H9 (cell line): ENCODE measurements around the gene SLC25A53. TPM values are rescaled to one million over a fixed set of nuclear protein-coding genes. Genes with fewer than 3 reads are reported as not detected.

ENCODE experiments used
- DNase-seq: peaks from one replicate; pipeline ENCODE4 v3.0.0-alpha.2; 2017
- H2AFZ ChIP-seq: one replicate; pipeline ENCODE4 v1.6.1; 2013; ENCODE audit warnings: mild to moderate bottlenecking, low read length, control low read depth, moderate library complexity
- H2AK5ac ChIP-seq: 2 replicates; pipeline ENCODE4 v1.6.1; 2013; ENCODE audit warnings: low read length, control low read depth, mixed read lengths; ENCODE audit not compliant: insufficient read length
- H2BK120ac ChIP-seq: one replicate; pipeline ENCODE4 v1.6.1; 2013; ENCODE audit warnings: low read depth, mild to moderate bottlenecking, low read length, control low read depth, inconsistent platforms; ENCODE audit not compliant: poor library complexity, severe bottlenecking
- H2BK12ac ChIP-seq: 2 replicates; pipeline ENCODE4 v1.6.1; 2013; ENCODE audit warnings: low read length, control low read depth, mixed read lengths, low read depth; ENCODE audit not compliant: insufficient read length
- H2BK15ac ChIP-seq: 2 replicates; pipeline ENCODE4 v1.6.1; 2013; ENCODE audit warnings: low read depth, low read length, control low read depth
- H2BK20ac ChIP-seq: one replicate; pipeline ENCODE4 v1.6.1; 2013; ENCODE audit warnings: low read depth, mild to moderate bottlenecking, low read length, control low read depth, inconsistent platforms; ENCODE audit not compliant: poor library complexity, severe bottlenecking
- H2BK5ac ChIP-seq: 2 replicates; pipeline ENCODE4 v1.6.1; 2013; ENCODE audit warnings: low read length, control low read depth, mixed read lengths; ENCODE audit not compliant: insufficient read length
- H3K14ac ChIP-seq: 2 replicates; pipeline ENCODE4 v1.6.1; 2013; ENCODE audit warnings: low read length, control low read depth; ENCODE audit not compliant: insufficient read depth
- H3K18ac ChIP-seq: 2 replicates; pipeline ENCODE4 v1.6.1; 2013; ENCODE audit warnings: low read depth, mild to moderate bottlenecking, mixed read lengths, low read length, control low read depth; ENCODE audit not compliant: insufficient read length
- H3K23ac ChIP-seq: 2 replicates; pipeline ENCODE4 v1.6.1; 2013; ENCODE audit warnings: low read length, control low read depth, mixed read lengths, low read depth; ENCODE audit not compliant: insufficient read length
- H3K23me2 ChIP-seq: 2 replicates; pipeline ENCODE4 v1.6.1; 2013; ENCODE audit warnings: low read depth, mild to moderate bottlenecking, mixed read lengths, low read length, control low read depth; ENCODE audit not compliant: insufficient read length, poor library complexity, severe bottlenecking
- H3K27ac ChIP-seq: 2 replicates; pipeline ENCODE4 v1.5.1; 2013; ENCODE audit warnings: low read length, control low read depth, mixed read lengths, low read depth; ENCODE audit not compliant: insufficient read length
- H3K27me3 ChIP-seq: 2 replicates; pipeline ENCODE4 v1.6.1; 2013; ENCODE audit warnings: low read length, control low read depth, inconsistent platforms; ENCODE audit not compliant: insufficient read depth
- H3K4ac ChIP-seq: 2 replicates; pipeline ENCODE4 v1.6.1; 2013; ENCODE audit warnings: low read depth, mild to moderate bottlenecking, control low read depth, inconsistent platforms, low read length, moderate library complexity
- H3K4me1 ChIP-seq: 2 replicates; pipeline ENCODE4 v1.6.1; 2013; ENCODE audit warnings: low read length, control low read depth, inconsistent platforms; ENCODE audit not compliant: insufficient read depth
- H3K4me2 ChIP-seq: 2 replicates; pipeline ENCODE4 v1.6.1; 2013; ENCODE audit warnings: low read length, control low read depth, mixed read lengths; ENCODE audit not compliant: insufficient read length, insufficient read depth
- H3K56ac ChIP-seq: 2 replicates; pipeline ENCODE4 v1.6.1; 2013; ENCODE audit warnings: low read depth, mild to moderate bottlenecking, mixed read lengths, low read length, control low read depth; ENCODE audit not compliant: insufficient read length
- H3K79me1 ChIP-seq: 2 replicates; pipeline ENCODE4 v1.6.1; 2013; ENCODE audit warnings: low read depth, mild to moderate bottlenecking, moderate library complexity, low read length, control low read depth, inconsistent platforms; ENCODE audit not compliant: insufficient read depth, poor library complexity, severe bottlenecking
- H3K79me2 ChIP-seq: 2 replicates; pipeline ENCODE4 v1.6.1; 2013; ENCODE audit warnings: low read length, control low read depth, inconsistent platforms; ENCODE audit not compliant: insufficient read depth
- H3K9ac ChIP-seq: 2 replicates; pipeline ENCODE4 v1.6.1; 2013; ENCODE audit warnings: low read length, control low read depth, mixed read lengths; ENCODE audit not compliant: insufficient read length; ENCODE audit errors: extremely low read depth
- H3K9me3 ChIP-seq: one replicate; pipeline ENCODE4 v1.6.1; 2013; ENCODE audit warnings: low read depth, low read length, inconsistent platforms; ENCODE audit not compliant: control insufficient read depth
- H3T11ph ChIP-seq: one replicate; pipeline ENCODE4 v1.6.1; 2013; ENCODE audit warnings: mild to moderate bottlenecking, low read length, control low read depth, inconsistent platforms
- H4K20me1 ChIP-seq: one replicate; pipeline ENCODE4 v1.6.1; 2013; ENCODE audit not compliant: control insufficient read depth, insufficient read length, insufficient read depth
- H4K5ac ChIP-seq: 2 replicates; pipeline ENCODE4 v1.6.1; 2013; ENCODE audit warnings: low read depth, mild to moderate bottlenecking, mixed read lengths, low read length, control low read depth; ENCODE audit not compliant: insufficient read length
- H4K8ac ChIP-seq: replicated peaks from 2 replicates; pipeline ENCODE4 v1.6.1; 2013; ENCODE audit warnings: low read length, control low read depth, mixed read lengths, low read depth; ENCODE audit not compliant: insufficient read length
- H4K91ac ChIP-seq: 2 replicates; pipeline ENCODE4 v1.6.1; 2013; ENCODE audit warnings: low read depth, mild to moderate bottlenecking, moderate library complexity, mixed read lengths, low read length, control low read depth; ENCODE audit not compliant: insufficient read length
- H3K27ac Mint-ChIP-seq, 3 experiments: 2 replicates in 2 of 3; 3 replicates in 1 of 3; pipeline ENCODE4 v1.8.0; 2020 to 2021; ENCODE audit warnings: mixed read lengths in 3 of 3, mild to moderate bottlenecking in 1 of 3, moderate library complexity in 1 of 3
- H3K27me3 Mint-ChIP-seq: 2 replicates; pipeline ENCODE4 v1.8.0; 2021; ENCODE audit warnings: low read depth, mild to moderate bottlenecking, moderate library complexity, mixed read lengths
- H3K36me3 Mint-ChIP-seq, 3 experiments: 2 replicates in 2 of 3; 3 replicates in 1 of 3; pipeline ENCODE4 v1.8.0; 2020 to 2021; ENCODE audit warnings: low read depth in 3 of 3, mixed read lengths in 3 of 3; ENCODE audit not compliant: insufficient read depth in 1 of 3
- H3K4me1 Mint-ChIP-seq, 2 experiments: 2 replicates each; pipeline ENCODE4 v1.8.0; 2020; ENCODE audit warnings: mixed read lengths in 2 of 2
- H3K4me3 Mint-ChIP-seq, 2 experiments: 2 replicates in 1 of 2; 3 replicates in 1 of 2; pipeline ENCODE4 v1.8.0; 2020 to 2021; ENCODE audit warnings: mild to moderate bottlenecking in 2 of 2, mixed read lengths in 2 of 2, moderate library complexity in 1 of 2
- H3K9me3 Mint-ChIP-seq, 2 experiments: 2 replicates in 1 of 2; 3 replicates in 1 of 2; pipeline ENCODE4 v1.8.0; 2020; ENCODE audit warnings: mild to moderate bottlenecking in 2 of 2, mixed read lengths in 2 of 2, moderate library complexity in 1 of 2
- CTCF ChIP-seq: fragments of 200-600 bp; sonication (generic); conservative IDR thresholded peaks from 3 replicates; pipeline ENCODE4 v1.8.0; 2021; ENCODE audit warnings: antibody characterized with exemption, mild to moderate bottlenecking
- WGBS: extraction: QIAGEN DNeasy Blood & Tissue Kit; methylation state at CpG from one replicate; pipeline ENCODE4 v1.1.7; 2013; ENCODE audit warnings: missing lambda C conversion rate, low lambda C conversion rate, mixed read lengths; ENCODE audit not compliant: insufficient read length; ENCODE audit errors: extremely low coverage; 5-methylcytosine and 5-hydroxymethylcytosine counted together
- total RNA-seq: library from RNA; stranded (reverse); gene quantifications from 2 replicates; pipeline ENCODE4 v1.2.1, GENCODE V29; 2021

SLC25A53 gene
- total RNA-seq, 1 experiment from 2014 or later = 1.6 TPM

GRCh38 chrX:104141087-104141760 is 15.6 kb downstream of the SLC25A53 start:
- H3K23ac ChIP-seq = no peak overlapping the region
- Mint-ChIP-seq H3K4me1 (no peaks in the 10 kb centered on the region), H3K27me3 (peaks cover 21% of the 10 kb centered on the region), H3K27ac (no peak overlapping the region; a peak in 1 of 7 replicates), H3K36me3 (no peaks in the 10 kb centered on the region), H3K4me3 (no peak overlapping the region), H3K9me3 (peaks cover 0 to 78% of the 10 kb centered on the region in 2 experiments; a peak in 3 of 5 replicates)
- H4K20me1 ChIP-seq = no peaks in the 10 kb centered on the region
- H3K4ac ChIP-seq = no peak overlapping the region
- no peaks in the 10 kb centered on the region for H3K27me3 ChIP-seq
- WGBS = no CpG with 5 or more reads among the region's 8 CpGs
- no peak overlapping the region for H2BK5ac ChIP-seq
- no peak overlapping the region for H2BK120ac ChIP-seq
- no peak overlapping the region for H2AFZ ChIP-seq
- no peak overlapping the region for H4K8ac ChIP-seq
- no peak overlapping the region for H2BK15ac ChIP-seq
- no peak overlapping the region for H3K27ac ChIP-seq
- no peak overlapping the region for H2BK12ac ChIP-seq
- H3T11ph ChIP-seq = no peak overlapping the region
- H3K4me1 ChIP-seq = no peaks in the 10 kb centered on the region
- no peak overlapping the region for H3K4me2 ChIP-seq
- no peak overlapping the region for H4K91ac ChIP-seq
- no peaks in the 10 kb centered on the region for H3K9me3 ChIP-seq
- no peak overlapping the region for H4K5ac ChIP-seq
- no peak overlapping the region for H3K18ac ChIP-seq
- H3K79me2 ChIP-seq = no peaks in the 10 kb centered on the region
- no peak overlapping the region for H3K56ac ChIP-seq
- H2BK20ac ChIP-seq = no peak overlapping the region
- no peak for TF ChIP-seq CTCF
- no peak overlapping the region for H3K14ac ChIP-seq
- no peaks in the 10 kb centered on the region for H3K79me1 ChIP-seq
- H3K23me2 ChIP-seq = no peaks in the 10 kb centered on the region
- H3K9ac ChIP-seq = no peak overlapping the region
- no peak overlapping the region for H2AK5ac ChIP-seq
- no peak for DNase-seq
